ENCODE data around the gene PPP6C. TPM values are rescaled to one million over a fixed set of nuclear protein-coding genes. Genes with fewer than 3 reads are reported as not detected.
"Not testable (repeated sequence)": the region's sequence is repeated elsewhere in the genome, so short reads cannot be mapped to it uniquely, and the experiment has no call there.

Gene PPP6C
- total RNA-seq, 1 donor from 2014 or later: 37.9 TPM

DNA sequence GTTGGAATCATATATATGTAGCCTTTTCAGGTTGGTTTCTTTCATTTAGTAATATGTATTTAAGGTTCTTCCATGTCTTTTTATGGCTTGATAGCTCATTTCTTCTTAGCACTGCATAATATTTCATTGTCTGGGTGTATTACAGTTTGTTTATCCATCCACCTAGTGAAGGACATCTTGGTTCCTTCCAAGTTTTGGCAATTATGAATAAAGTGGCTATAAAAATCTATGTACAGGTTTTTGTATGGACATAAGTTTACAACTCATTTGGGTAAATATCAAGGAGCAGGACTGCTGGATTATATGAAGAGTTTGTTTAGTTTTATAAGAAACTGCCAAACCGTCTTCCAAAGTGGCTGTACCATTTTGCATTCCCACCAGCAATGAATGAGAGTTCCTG is 11.7 kb downstream of the PPP6C start:
- Mint-ChIP-seq H3K4me1 (ENCODE audit: unreplicated experiment) (peaks cover 18% of the 10 kb centered on the region), H3K27ac (ENCODE audit: unreplicated experiment) (no peak overlapping the region), H3K36me3 (ENCODE audit: unreplicated experiment) (peaks cover 3% of the 10 kb centered on the region), H3K4me3 (ENCODE audit: unreplicated experiment) (no peak overlapping the region), H3K27me3 (ENCODE audit: unreplicated experiment) (no peaks in the 10 kb centered on the region), H3K9me3 (ENCODE audit: unreplicated experiment) (peaks cover 6% of the 10 kb centered on the region)
- DNase-seq (ENCODE audit: extremely low spot score, unreplicated experiment): no peak
- TF ChIP-seq, protein P1, sequence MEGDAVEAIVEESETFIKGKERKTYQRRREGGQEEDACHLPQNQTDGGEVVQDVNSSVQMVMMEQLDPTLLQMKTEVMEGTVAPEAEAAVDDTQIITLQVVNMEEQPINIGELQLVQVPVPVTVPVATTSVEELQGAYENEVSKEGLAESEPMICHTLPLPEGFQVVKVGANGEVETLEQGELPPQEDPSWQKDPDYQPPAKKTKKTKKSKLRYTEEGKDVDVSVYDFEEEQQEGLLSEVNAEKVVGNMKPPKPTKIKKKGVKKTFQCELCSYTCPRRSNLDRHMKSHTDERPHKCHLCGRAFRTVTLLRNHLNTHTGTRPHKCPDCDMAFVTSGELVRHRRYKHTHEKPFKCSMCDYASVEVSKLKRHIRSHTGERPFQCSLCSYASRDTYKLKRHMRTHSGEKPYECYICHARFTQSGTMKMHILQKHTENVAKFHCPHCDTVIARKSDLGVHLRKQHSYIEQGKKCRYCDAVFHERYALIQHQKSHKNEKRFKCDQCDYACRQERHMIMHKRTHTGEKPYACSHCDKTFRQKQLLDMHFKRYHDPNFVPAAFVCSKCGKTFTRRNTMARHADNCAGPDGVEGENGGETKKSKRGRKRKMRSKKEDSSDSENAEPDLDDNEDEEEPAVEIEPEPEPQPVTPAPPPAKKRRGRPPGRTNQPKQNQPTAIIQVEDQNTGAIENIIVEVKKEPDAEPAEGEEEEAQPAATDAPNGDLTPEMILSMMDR (IDR thresholded peaks at IDR 0.05): no peak

DNA sequence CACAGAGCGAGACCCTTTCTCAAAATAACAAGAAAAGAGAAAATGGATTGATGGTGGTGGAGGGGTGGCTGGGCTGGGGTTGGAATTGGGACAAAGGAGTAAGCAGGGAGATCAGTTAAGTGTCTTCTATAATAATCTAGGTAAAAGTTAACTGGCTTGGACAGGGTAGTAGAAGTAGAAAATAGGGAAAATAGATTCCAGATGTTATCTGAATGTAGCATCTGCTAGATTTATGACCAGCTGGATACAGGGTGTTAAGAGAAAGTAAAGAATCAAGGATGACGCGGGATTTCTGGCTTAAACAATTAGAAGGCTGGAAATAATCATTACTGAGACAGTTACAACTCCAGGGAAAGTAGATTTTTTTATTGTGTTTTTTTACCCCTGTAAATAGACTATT is 13.0 kb downstream of the PPP6C start:
- Mint-ChIP-seq H3K4me3 (ENCODE audit: unreplicated experiment) (no peak overlapping the region), H3K36me3 (ENCODE audit: unreplicated experiment) (peaks cover 1% of the 10 kb centered on the region)

DNA sequence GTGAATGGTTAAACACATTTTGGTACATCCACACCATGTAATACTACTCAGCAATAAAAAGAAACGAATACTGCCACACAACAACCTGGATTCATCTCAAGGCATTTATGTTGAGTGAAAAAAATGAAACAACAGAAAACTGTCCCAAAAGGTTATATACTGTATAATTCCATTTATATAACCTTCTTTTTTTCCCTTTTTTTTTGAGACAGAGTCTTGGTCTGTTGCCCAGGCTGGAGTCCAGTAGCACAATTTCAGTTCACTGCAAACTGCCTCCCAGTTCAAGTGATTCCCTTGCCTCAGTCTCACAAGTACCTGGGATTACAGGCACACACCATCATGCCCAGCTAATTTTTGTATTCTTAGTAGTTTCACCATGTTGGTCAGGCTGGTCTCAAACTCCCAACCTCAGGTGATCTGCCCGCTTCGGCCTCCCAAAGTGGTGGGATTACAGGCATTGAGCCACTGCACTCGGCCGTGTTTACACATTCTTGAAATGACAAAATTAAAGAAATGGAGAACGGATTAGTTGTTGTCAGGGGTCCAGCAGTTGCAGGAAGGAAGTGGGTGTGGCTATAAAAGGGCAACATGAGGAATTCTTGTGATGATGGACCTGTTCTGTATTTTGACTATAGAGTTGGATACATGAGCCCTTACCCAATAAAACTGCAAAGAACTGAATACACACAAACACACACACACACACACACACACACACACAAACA is 17.4 kb downstream of the PPP6C start:
- H3K4me3 Mint-ChIP-seq (ENCODE audit: unreplicated experiment): no peak overlapping the region
- H3K36me3 Mint-ChIP-seq (ENCODE audit: unreplicated experiment): peaks cover 16% of the 10 kb centered on the region
- peak overlapping the region; percentile 61 for H3K27ac Mint-ChIP-seq (ENCODE audit: unreplicated experiment)
- TF ChIP-seq, protein P1 (IDR thresholded peaks at IDR 0.05): no peak
- H3K4me1 Mint-ChIP-seq (ENCODE audit: unreplicated experiment): peaks cover 26% of the 10 kb centered on the region
- no peaks in the 10 kb centered on the region for H3K27me3 Mint-ChIP-seq (ENCODE audit: unreplicated experiment)
- H3K9me3 Mint-ChIP-seq (ENCODE audit: unreplicated experiment): no peaks in the 10 kb centered on the region
- DNase-seq (ENCODE audit: extremely low spot score, unreplicated experiment): no peak

More for the DNA sequence above, 13.0 kb downstream of the PPP6C start:
- H3K4me1 Mint-ChIP-seq (ENCODE audit: unreplicated experiment): peaks cover 23% of the 10 kb centered on the region
- H3K9me3 Mint-ChIP-seq (ENCODE audit: unreplicated experiment): no peaks in the 10 kb centered on the region
- no peaks in the 10 kb centered on the region for H3K27me3 Mint-ChIP-seq (ENCODE audit: unreplicated experiment)
- TF ChIP-seq, protein P1 (IDR thresholded peaks at IDR 0.05): no peak
- no peak for DNase-seq (ENCODE audit: extremely low spot score, unreplicated experiment)
- peak overlapping the region; percentile 12 for H3K27ac Mint-ChIP-seq (ENCODE audit: unreplicated experiment)

DNA sequence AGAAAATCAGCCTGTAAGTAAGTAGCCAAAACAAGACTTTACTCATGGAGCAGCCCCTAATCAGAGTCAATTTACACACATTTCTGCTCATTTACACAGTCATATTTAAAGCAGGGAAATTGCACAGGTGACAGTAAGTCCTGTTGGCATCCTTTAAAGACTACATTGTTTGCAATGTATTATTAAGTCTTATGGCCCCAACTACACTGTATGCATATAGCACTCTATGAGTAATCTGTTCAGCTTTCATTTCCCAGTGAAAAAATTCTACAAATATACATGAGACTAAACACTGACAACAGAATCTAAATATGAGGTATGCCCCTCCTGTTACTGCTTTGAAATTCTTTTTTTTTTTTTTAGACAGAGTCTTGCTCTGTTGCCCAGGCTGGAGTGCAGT is 19.7 kb downstream of the PPP6C start:
- no peak overlapping the region for H3K27ac Mint-ChIP-seq (ENCODE audit: unreplicated experiment)
- DNase-seq (ENCODE audit: extremely low spot score, unreplicated experiment): no peak
- TF ChIP-seq, protein P1 (IDR thresholded peaks at IDR 0.05): no peak

DNA sequence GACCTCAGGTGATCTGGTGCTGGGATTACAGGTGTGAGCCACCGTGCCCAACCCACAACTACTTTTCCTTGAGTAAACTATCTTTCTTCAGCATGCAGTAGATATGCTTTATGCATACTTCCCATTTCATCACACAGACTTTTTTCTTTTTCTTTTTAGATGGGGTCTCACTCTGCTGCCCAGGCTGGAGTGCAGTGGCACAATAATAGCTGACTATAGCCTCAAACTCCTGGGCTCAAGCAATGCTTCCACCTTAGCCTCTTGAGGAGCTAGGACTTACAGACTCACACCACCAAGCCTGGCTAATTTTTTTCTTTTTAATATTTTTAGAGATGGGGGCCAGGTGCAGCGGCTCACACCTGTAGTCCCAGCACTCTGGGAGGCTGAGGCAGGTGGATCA is 22.8 kb downstream of the PPP6C start:
- Mint-ChIP-seq H3K4me1 (ENCODE audit: unreplicated experiment) (peaks cover 14% of the 10 kb centered on the region), H3K9me3 (ENCODE audit: unreplicated experiment) (no peaks in the 10 kb centered on the region), H3K27ac (ENCODE audit: unreplicated experiment) (peak overlapping the region; percentile 27), H3K27me3 (ENCODE audit: unreplicated experiment) (no peaks in the 10 kb centered on the region), H3K4me3 (ENCODE audit: unreplicated experiment) (no peak overlapping the region), H3K36me3 (ENCODE audit: unreplicated experiment) (peaks cover 19% of the 10 kb centered on the region)
- TF ChIP-seq, protein P1 (IDR thresholded peaks at IDR 0.05): no peak
- DNase-seq (ENCODE audit: extremely low spot score, unreplicated experiment): no peak

More for the DNA sequence above, 19.7 kb downstream of the PPP6C start:
- H3K27me3 Mint-ChIP-seq (ENCODE audit: unreplicated experiment): no peaks in the 10 kb centered on the region
- H3K4me1 Mint-ChIP-seq (ENCODE audit: unreplicated experiment): peaks cover 23% of the 10 kb centered on the region
- H3K36me3 Mint-ChIP-seq (ENCODE audit: unreplicated experiment): peaks cover 19% of the 10 kb centered on the region
- no peak overlapping the region for H3K4me3 Mint-ChIP-seq (ENCODE audit: unreplicated experiment)
- no peaks in the 10 kb centered on the region for H3K9me3 Mint-ChIP-seq (ENCODE audit: unreplicated experiment)

DNA sequence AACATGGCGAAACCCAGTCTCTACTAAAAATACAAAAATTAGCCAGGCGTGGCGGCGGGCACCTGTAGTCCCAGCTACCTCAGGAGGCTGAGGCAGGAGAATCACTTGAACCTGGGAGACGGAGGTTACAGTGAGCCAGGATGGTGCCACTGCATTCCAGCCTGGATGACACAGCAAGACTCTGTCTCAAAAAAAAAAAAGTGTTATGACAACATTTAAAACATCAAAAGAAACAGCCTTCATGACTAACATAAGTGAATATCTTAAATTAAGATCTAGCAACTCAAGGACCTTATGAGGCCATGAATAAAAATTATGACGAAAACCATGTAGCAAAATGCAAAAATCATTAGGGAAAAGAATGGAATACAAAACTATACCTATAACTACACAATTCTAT is 26.7 kb downstream of the PPP6C start:
- H3K27ac Mint-ChIP-seq (ENCODE audit: unreplicated experiment): peak overlapping the region; percentile 13
- not testable (repeated sequence) for H3K4me3 Mint-ChIP-seq (ENCODE audit: unreplicated experiment); DNase-seq (ENCODE audit: extremely low spot score, unreplicated experiment); H3K36me3 Mint-ChIP-seq (ENCODE audit: unreplicated experiment); H3K9me3 Mint-ChIP-seq (ENCODE audit: unreplicated experiment); H3K27me3 Mint-ChIP-seq (ENCODE audit: unreplicated experiment)
- peaks cover 26% of the 10 kb centered on the region for H3K4me1 Mint-ChIP-seq (ENCODE audit: unreplicated experiment)
